CD4-positive, alpha-beta T cell treated with Interleukin-21 for 1 hour (primary cell): ENCODE results near the gene TIPARP.
"Not testable (repeated sequence)": the region's sequence is repeated elsewhere in the genome, so short reads cannot be mapped to it uniquely, and the experiment has no call there.

Source experiments
- DNase-seq: peaks from one replicate; pipeline ENCODE4 v3.0.0-alpha.2; 2020

The TIPARP gene

DNA sequence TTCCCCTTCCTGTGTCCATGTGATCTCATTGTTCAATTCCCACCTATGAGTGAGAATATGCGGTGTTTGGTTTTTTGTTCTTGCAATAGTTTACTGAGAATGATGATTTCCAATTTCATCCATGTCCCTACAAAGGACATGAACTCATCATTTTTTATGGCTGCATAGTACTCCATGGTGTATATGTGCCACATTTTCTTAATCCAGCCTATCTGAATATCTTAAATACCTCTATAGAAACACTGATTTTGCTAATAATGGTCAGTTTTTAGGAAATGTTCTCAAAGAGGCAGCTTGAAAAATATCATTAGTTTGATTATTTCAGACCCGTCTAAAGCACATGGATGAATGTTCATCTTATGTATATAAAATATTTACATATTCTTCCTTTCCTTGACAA is 21.7 kb upstream of the TIPARP start:
- not testable (repeated sequence) for DNase-seq

DNA sequence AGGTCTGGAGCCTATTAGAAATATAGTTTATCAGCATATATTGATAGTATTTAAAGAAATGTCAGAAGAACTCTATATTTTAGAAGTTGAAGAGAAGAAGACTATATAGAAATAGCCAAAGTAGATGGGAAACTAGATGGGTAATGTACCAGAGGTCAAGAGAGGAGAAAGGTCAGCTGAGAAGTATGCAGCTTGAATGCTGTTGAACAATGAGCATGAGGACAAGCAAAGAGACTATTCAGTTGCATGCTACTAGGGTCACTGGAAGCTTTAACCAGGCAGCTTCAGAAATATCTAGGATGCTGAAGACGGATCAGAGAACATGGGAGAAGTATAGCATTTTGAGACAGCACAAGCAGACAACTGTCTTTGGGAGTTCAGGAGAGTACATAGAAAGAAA is 19.6 kb upstream of the TIPARP start:
- DNase-seq: no peak

DNA sequence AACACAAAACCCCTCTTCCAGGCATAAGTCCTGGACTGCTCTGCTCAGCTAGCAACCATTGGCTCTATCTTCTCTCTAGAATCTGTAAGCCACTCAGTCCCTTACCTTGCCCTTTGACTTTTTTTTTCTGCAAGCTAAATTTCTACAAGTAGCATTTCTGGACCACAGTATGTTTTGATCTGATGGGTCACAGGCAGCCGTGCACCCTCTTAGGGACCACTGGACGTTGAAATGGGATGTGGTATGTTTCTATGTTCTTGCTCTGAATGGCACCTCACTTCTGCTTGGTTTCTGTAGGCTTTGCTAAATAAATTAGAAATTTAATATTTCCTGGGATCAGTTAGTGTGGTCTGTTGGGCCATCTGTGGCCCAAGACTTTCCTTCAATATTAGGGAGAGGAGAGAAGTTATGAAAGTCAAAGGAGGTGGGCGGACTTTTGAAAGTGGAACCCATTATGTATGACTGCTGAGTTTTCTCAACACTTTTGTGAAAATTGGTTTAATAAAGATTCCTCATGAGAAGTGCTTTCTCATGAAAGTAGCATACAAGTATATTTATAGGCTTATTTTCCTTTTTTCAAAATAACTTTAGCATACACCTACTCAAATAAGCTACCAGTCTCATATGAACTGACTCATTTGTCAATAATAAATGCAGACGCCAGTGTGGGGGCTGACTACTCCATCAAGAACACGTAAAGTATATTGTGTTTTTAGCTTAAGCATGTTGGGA is 18.4 kb upstream of the TIPARP start:
- DNase-seq: no peak

DNA sequence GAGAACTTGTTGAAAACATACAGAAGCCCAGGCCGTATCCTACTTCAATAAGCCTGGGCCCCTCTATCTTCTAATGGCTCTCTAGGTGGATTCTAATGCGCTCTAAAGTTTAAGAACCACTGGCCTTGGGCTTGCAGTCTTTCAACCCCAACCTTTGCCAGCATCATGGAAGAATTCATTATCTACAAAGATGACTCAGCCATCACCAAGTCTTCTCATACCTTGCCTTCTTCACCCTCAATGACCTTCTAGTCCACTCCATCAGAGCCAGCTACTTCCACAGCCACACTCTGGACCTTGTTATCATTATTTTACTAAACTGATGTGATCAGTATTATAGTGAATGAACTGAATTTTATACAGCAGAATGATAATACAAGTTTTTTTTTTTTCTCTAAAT is 16.9 kb upstream of the TIPARP start:
- DNase-seq: no peak

DNA sequence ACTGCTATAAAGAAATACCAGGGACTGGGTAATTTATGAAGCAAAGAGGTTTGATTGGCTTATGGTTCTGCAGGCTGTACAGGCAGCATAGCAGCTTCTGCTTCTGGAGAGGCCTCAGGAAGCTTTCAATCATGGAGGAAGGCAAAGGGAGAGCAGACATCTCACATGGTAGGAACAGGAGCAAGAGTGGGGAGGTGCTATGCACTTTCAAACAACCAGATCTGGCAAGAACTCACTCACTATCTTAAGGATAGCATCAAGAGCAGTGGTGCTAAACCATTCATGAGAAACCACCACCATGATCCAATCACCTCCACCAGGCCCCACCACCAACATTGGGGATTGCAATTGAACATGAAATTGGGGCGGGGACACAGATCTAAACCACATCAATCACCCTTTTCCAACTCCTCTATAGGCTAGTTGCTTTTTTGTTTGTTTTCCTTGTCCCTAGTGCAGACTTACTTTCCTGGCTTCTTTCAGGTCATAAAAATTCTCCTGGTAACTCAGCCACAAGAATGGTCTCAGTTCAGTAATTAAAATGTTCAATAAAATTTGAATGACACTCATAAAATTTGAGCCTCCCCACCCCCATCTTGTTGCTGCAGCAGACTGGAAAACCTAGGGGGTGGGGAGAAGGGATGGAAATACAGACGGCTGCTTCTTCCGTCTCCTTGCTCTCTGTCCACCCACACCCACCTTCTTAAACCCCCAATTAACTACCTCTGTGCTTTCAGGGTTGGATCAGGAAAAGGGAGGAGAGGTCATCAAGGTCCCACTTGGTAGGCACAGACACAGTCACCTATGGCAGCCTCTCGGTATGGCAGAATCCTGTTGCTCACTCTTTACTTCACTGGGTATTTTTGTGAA is 16.3 kb upstream of the TIPARP start:
- DNase-seq: no peak

DNA sequence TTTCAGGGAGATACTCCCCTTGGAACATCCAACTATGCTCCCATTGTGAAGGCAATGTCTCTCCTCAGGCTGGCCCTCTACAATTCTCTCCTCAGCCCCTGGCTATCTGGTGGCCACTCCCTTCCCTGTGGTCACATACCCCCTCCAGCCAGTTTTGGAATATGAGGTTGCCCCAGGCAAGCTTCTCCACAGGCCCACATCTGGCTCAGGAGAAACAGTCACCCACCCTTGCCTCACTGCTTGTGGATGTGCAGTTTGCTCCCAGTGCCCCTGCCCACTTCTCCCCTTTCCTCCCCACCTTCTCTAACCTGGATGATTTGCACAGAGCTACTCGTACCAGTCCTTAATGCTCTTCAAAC is 15.7 kb upstream of the TIPARP start:
- no peak for DNase-seq

DNA sequence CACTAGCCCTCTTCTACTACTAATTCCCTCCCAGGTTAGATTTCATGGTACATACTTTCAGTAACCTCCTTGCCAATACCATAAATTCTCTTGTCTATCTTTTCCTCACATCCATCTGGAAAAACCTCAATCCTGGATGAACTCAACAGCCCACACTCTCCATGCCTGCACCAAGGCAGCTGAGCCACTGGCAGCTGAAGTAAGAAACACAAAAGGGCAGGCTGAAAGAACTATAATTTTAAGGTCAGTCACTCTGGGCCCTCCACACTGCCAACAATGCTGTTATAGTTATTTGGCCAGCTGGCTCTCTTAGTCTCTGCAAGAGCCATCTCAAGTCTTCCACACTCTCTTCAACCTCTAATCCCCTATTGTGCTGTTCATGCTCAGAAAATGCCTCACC is 15.1 kb upstream of the TIPARP start:
- DNase-seq: no peak

DNA sequence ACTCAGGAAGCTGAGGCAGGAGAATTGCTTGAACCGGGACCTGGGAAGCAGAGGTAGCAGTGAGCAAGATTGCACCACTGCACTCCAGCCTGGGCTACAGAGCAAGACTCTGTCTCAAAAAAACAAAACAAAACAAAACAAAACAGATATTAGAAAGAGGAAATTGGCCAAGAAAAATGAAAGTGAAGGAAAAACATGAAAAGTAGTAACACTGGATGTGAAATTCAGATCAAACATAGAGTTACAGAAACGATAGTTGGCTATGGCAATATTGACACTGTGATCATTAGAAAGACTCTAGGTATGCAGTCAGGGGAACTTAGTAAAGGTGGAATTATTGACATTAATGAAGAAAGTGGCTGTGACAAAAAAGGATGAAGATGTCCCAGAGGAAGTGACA is 13.2 kb upstream of the TIPARP start:
- no peak for DNase-seq

DNA sequence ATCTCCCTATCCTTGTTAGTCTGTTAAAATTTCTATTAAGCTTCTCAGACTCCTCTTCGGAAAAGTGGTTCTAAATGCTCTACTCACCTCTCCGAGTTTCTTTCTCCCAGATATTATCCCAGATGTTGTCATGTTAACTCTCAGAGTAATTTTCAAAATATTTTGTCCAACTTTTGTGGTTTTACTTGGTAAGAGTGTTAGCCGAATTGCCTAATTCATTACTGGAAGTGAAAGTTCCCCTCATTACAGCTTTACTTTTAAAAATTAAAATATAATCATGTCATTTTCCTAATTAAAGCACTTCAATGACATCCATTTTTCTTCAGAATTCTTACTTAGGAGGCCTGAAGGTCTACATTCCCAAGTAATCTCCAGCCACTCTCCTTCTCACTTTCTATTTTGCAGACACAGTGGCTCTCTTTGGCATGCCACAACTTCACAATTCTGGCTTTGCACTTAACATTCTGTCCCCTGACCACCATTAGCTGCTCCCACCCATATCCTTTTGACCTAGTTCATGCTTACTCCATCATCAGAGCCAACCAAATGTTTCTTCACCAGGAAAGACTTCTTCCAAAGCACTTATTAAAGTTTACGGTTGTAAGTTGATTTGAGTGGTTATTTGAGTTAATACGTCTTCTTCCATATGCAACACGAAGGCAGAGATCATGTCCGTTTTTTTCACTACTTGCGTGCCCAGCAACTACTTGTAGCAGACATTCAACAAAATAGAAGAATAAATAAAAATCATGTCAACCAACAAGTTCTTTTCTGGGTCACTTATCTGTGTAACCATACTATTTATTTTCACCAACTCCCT is 10.2 kb upstream of the TIPARP start:
- no peak for DNase-seq

DNA sequence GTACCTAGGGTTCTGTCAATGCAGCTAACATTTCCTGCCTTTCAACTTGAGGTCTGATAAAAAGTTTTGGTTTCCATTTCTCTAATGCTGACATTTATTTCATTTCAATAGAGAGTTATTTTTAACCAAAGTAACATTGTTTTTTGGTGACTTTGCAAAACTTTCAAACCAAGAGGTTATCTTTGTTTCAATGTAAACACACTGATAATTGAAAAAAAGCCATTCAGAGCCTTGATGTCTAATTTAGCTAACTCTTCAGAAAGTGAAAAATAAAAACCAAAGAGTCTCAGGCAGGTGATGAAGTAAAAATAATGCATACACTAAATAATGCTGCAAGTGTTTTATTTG is 9.6 kb upstream of the TIPARP start:
- peak; percentile 36 for DNase-seq

DNA sequence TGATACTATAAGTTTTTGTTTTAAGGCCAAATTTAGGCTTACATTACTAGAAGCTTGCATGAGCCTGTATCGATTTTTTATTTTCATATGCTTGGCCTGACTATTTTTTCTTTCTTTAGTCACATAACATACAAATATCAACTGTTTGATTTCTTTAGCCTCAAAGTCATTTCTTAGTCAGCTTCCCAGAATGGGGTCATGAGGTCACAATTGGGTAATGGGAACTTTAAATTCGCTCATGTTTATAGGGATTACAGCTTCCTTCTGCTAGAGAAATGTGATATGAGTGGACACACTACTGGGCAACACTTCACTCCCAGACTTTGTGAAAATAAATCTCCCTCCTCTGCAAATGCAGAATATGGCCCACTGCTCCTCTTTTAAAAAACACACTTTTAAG is 9.1 kb upstream of the TIPARP start:
- DNase-seq: no peak

DNA sequence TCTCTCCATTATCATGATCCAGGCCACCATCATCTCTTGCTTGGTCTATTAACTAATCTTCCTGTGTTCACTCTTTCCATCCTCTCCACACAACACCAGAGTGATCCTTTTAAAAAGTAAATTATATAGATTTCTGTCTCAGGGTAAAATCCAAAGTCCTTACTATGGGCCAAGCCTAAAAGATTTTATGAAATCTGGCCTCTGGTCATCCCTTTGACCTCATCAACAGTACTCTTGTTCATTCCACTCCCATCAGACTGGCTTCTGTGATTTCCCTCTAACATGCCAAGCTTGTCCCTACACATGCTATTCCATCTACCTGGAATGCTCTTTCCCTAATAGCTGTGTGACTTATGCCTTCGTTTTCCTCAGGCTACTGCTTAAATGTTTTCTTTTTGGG is 8.3 kb upstream of the TIPARP start:
- DNase-seq: no peak

DNA sequence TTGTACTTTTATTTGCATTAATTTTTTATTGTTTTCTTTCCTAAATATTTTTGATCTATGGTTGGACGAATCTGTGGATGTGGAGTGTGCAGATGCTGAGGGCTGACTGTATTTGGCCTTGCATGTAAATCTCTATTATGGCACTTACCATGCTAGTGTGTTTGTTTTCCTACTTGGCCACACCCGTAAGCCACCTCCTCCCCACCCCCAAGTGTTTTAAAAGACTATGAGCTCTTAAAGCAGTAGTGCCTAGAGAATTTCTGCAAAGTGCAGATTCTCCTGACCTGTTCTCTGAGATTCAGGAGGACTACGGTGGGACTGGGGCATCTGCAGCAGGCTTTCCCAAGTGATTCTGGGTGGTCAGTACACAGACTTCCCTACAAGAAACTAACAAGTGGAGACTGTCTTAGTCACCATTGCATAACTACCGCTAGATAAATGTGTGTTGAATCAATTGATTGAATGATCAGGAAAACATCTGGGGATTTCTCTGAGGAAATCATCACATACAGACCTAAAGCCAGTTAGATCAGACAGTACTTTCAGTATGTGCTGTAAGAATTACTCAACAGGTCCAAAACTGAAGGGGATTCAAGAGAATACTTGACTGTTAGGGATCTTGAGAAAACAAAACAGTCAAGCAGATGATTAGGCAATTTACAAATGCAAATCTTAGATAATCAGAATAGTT is 6.2 kb upstream of the TIPARP start:
- no peak for DNase-seq

DNA sequence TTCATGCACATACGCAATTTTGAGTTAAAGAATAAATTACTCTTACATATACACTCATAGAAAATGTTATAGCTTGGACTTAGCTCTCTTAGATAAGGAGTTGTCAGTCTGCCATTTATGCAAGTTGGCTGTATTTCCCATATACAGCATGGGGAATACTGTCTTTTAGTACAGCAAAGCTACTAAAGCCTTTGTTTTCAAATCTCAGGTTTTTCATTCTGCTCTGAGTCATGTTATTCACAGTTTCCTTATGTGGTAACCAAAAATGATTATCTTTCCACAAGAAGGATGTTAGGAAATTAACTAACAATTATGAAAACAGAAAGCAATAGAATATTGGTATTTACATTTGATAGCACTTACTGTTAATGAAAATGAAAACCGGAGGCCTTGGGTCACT is 4.3 kb upstream of the TIPARP start:
- DNase-seq: no peak

DNA sequence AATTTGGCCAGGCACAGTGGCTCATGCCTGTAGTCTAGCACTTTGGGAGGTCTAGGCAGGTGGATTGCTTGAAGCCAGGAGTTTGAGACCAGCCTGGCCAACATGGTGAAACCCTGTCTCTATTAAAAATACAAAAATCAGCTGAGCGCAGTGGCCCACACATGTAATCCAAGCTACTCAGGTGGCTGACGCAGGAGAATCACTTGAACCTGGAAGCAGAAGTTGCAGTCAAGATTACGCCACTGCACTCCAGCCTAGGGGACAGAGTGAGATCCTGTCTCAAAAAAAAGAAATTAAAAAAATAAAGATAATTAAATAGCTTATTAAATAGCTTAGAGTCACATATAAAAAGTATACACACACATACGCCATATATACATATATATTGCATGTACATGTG is 3.7 kb upstream of the TIPARP start:
- no peak for DNase-seq

DNA sequence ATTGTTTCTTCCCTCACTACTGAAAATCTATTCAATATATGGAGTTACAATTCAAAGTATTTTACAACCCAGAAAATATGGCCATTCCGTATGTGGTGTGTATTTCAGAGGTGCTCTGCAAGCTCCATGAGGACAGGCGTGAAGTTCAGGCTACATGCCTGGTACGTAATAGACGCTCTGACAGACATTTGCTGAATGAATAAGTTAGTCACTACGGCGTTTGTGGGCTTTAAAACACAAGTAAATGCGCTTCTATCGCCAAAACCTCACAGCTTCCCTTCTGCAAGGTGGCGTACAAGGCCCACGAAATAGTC is 701 bp upstream of the TIPARP start:
- no peak for DNase-seq

DNA sequence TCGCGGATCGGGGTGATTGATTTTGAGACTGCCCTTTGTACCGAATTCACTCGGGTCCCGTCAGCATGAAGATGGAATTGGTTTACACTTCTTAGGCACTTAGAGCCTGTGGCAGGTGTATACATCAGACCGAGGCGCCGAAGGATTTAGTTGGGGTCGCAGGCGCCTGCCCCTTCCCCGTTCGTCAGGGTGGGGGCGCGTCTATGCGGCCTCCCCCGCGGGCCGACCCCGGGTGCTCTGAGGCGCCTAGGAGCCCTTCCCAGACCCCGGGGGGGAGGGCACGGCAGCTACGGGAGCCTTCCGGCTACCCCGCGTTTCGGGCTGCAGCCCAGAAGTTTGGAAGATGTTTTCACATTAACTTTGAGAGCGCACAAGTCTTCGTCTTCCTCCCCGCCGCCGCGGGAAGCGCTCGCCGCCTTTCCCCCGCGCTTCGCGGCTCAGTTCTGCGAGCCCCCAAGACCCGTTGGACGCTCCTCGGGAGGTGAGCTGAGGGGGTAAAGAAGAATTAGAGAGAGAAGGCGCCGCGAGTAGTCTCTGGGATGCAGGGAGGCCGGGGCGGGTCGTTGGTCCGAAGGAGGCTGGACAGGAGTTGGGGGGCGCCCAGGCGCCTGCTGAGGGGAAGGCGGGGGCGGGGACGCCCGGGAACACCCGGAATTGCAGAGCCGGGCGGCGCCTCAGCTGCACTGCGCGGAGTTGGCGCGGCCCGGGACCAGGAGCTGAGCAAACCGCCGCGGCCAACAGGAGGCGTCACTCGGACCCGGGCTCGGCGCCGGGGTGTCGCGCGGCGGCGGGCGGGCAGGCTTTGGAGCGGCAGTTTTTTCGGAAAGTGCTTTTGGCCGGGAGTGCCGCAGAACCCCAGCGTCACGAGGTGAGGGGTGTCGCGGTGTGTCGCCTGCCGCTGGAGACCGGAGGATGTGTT is 780 bp downstream of the TIPARP start:
- DNase-seq: peak; percentile 35

DNA sequence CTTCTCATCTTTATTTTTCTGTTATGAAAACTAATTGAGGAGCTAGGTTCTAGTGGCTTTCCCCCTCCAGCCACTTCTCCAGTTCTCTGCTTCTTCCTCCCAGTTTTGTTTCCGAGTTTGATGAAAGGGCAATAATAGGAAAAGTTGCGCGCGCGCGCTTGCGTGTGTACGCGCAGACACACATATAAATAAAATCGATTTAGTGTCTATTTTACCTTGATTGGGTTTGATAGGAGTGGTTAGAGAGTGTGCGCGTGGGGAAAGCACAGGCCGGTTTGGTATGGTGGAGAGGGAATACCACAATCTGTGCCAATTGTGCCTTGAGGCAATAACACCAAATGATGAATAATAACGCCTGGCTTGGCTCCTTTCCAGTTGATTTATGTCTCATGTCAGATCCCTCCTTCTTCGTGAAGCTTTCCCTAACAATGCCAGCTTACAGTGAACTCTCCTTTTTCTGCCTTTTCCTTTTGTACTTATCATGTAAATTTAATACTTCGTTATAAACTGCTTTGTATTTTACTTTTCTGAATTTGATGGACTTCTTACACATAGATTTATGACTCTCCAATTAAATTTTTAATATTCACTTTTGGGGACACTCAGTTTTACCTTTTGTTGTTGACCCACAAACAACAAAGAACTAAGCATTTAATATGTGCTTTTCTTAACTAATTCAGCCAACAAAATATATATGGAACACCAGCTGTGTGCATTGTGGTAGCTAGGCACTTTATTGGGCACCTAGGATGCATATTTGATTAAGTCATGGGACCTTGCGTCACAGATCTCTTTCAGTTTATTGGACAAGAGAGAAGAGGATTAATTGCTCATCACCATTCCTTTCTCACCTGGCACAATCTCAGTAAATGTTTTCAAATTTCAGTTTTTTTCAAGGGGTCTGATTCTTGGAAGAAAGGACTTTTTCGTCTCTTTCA is 1.7 kb downstream of the TIPARP start:
- DNase-seq: peak; percentile 45

DNA sequence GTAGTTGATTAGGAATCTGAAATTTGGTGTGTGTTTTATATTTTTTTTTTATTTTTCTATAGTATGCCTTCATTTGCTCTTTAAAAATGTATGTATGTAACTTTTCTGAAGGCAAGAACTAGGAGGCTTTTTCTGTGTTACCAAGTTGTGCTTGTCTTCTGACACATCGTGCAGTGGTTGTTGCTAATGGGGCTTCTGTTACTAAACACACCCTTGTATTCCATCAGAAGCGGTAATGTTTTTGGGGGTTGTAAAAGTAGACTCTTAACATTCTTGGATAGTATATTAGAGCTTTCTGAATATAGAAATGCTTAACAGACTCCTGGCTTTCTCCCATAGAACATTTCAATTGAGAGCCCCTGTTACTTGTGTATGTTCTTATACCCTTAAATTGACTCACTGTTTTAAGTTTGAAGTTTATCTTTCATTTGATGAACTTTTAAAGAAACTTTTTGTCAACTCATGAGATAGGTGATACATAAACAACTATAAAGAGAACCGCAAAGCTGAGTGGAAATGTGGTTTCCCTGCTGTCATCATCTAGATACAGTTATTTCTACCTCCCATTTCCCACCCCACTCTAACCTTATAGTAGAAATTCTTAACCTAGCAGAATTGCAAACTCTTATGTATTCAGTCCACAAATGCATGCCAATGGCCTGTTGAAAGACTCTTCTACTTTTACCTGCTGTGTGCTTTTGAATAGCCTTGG is 2.5 kb downstream of the TIPARP start:
- peak; percentile 56 for DNase-seq

DNA sequence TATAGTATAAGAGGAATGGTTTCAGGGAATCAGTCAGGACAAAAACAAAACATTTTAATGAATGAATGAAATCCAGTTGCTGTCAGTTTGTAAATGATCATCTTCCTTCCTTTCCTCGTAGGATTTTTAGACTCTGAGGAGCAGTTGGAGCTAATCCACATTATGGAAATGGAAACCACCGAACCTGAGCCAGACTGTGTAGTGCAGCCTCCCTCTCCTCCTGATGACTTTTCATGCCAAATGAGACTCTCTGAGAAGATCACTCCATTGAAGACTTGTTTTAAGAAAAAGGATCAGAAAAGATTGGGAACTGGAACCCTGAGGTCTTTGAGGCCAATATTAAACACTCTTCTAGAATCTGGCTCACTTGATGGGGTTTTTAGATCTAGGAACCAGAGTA is 3.1 kb downstream of the TIPARP start:
- DNase-seq: no peak
